ENCODE data around the gene GLCE. TPM values are rescaled to one million over a fixed set of nuclear protein-coding genes. Genes with fewer than 3 reads are reported as not detected.

The GLCE gene
- total RNA-seq, 3 donors from 2014 or later (not counting 1 experiment from before 2014, with no cell fraction given), result 2.0 to 4.5 (median 3.4) TPM

DNA sequence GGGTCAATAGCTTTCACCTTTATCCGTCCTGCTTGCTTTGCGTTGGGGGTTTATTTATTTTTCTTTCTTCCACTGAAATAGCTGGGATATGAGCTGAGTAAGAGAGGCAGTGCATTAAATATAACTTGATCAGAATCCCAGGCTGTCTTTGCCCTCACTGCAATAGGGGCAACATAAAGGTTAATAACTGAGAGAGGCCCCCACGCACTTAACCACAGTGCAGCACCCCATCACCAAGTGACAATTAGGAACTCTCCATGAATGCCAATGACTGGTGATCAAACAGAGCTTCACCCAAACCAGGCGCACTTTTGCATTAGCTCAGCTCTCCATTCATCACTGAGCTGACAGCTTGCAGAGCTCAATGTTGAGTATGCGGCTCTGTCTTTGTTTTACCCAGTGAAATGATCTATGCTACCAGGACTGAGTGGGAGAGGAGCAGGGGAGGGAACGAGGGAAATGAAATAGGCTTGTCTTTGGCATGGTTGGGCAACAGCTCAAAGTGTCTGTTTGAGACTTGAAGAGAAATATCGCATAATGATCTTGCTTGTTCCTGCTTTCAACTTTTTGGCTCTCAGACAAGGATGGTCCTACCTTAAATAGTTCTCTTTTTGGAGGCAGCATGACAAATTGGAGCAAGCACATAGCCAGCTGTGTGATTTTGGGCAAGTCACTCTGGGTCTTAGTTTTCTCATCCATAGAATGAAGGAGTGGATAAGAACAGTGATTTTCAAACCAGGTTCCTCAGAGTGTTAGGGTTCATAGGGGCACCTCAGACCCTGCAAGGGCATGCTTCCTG is 14.5 kb upstream of the GLCE start:
- H3K27me3 Mint-ChIP-seq (ENCODE audit: low read depth in 2 of 2), result peaks cover 42 to 64% of the 10 kb centered on the region in 2 donors

GRCh38 chr15:69146724-69147435 is 13.6 kb upstream of the GLCE start:
- H3K27me3 ChIP-seq (ENCODE audit: control insufficient read depth, insufficient read depth, low read length), result peaks cover 4% of the 10 kb centered on the region
- 92% methylated on average over 9 of the region's 9 CpGs for WGBS (ENCODE audit: insufficient coverage)
- intact Hi-C loops (cut with micrococcal nuclease), result no loop called here

More for the DNA sequence above, 14.5 kb upstream of the GLCE start:
- peaks cover 4% of the 10 kb centered on the region for H3K27me3 ChIP-seq (ENCODE audit: control insufficient read depth, insufficient read depth, low read length)
- ATAC-seq, result no peak
- H3K36me3 ChIP-seq (ENCODE audit: control insufficient read depth, insufficient read depth, low read length), result no peaks in the 10 kb centered on the region
- H3K9me3 ChIP-seq (ENCODE audit: control insufficient read depth, insufficient read depth, low read length), result no peaks in the 10 kb centered on the region
- H3K9me3 Mint-ChIP-seq, result no peaks in the 10 kb centered on the region
- DNase-seq, result no peak
- TF ChIP-seq, protein P1, sequence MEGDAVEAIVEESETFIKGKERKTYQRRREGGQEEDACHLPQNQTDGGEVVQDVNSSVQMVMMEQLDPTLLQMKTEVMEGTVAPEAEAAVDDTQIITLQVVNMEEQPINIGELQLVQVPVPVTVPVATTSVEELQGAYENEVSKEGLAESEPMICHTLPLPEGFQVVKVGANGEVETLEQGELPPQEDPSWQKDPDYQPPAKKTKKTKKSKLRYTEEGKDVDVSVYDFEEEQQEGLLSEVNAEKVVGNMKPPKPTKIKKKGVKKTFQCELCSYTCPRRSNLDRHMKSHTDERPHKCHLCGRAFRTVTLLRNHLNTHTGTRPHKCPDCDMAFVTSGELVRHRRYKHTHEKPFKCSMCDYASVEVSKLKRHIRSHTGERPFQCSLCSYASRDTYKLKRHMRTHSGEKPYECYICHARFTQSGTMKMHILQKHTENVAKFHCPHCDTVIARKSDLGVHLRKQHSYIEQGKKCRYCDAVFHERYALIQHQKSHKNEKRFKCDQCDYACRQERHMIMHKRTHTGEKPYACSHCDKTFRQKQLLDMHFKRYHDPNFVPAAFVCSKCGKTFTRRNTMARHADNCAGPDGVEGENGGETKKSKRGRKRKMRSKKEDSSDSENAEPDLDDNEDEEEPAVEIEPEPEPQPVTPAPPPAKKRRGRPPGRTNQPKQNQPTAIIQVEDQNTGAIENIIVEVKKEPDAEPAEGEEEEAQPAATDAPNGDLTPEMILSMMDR (IDR thresholded peaks at IDR 0.05), result no peak
- H3K4me1 Mint-ChIP-seq, result no peaks in the 10 kb centered on the region
- WGBS (ENCODE audit: insufficient coverage), result 80% methylated on average over 7 of the region's 7 CpGs
- no peaks in the 10 kb centered on the region for H3K36me3 Mint-ChIP-seq
- intact Hi-C loops (cut with micrococcal nuclease), result no loop called here
- H3K27ac Mint-ChIP-seq, result no peak overlapping the region
- no peak overlapping the region for H3K4me3 ChIP-seq (ENCODE audit: low read length)
- no peak overlapping the region for H3K4me3 Mint-ChIP-seq
- no peaks in the 10 kb centered on the region for H3K4me1 ChIP-seq (ENCODE audit: control insufficient read depth, insufficient read depth, low read length)
- H3K27ac ChIP-seq (ENCODE audit: low read length), result no peak overlapping the region

DNA sequence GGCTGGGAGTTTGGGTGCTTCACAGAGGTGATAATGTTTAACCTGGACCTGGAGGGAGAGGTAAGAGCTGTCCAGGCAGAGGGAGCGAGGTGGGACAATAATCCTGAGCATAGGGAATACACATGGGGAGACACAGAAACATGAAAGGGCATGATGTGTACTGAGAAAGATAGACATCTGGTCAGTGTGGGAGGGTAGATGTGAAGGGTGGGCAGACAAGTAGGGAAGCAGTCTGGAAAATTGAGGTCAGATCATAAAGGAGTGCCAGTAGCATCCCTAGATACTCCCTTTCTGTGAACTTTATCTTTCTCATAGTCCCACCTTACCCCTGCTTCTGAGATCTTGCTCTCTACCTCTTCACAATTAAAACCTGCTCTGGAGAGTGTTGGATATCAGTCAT is 12.0 kb upstream of the GLCE start:
- intact Hi-C loops (cut with micrococcal nuclease), result no loop called here
- TF ChIP-seq, protein P1 (IDR thresholded peaks at IDR 0.05), result no peak
- 100% methylated on average over 1 of the region's 1 CpG for WGBS (ENCODE audit: insufficient coverage)

More at GRCh38 chr15:69146724-69147435, 13.6 kb upstream of the GLCE start:
- Mint-ChIP-seq H3K4me3 (no peak overlapping the region), H3K27ac (no peak overlapping the region), H3K36me3 (no peaks in the 10 kb centered on the region), H3K4me1 (no peaks in the 10 kb centered on the region), H3K9me3 (no peaks in the 10 kb centered on the region), H3K27me3 (ENCODE audit: low read depth in 2 of 2) (peaks cover 42 to 68% of the 10 kb centered on the region in 2 donors)
- DNase-seq, result no peak
- Histone ChIP-seq H3K27ac (ENCODE audit: low read length) (no peak overlapping the region), H3K4me3 (ENCODE audit: low read length) (no peak overlapping the region), H3K4me1 (ENCODE audit: control insufficient read depth, insufficient read depth, low read length) (no peaks in the 10 kb centered on the region), H3K36me3 (ENCODE audit: control insufficient read depth, insufficient read depth, low read length) (no peaks in the 10 kb centered on the region), H3K9me3 (ENCODE audit: control insufficient read depth, insufficient read depth, low read length) (no peaks in the 10 kb centered on the region)
- TF ChIP-seq, protein P1 (IDR thresholded peaks at IDR 0.05), result no peak
- ATAC-seq, result no peak

More for the DNA sequence above, 12.0 kb upstream of the GLCE start:
- H3K4me1 Mint-ChIP-seq, result no peaks in the 10 kb centered on the region
- H3K9me3 Mint-ChIP-seq, result no peaks in the 10 kb centered on the region
- no peak overlapping the region for H3K27ac ChIP-seq (ENCODE audit: low read length)
- no peak overlapping the region for H3K27ac Mint-ChIP-seq
- H3K36me3 Mint-ChIP-seq, result no peaks in the 10 kb centered on the region
- H3K27me3 ChIP-seq (ENCODE audit: control insufficient read depth, insufficient read depth, low read length), result peaks cover 4% of the 10 kb centered on the region
- DNase-seq, result no peak
- ATAC-seq, result no peak
- H3K4me3 Mint-ChIP-seq, result no peak overlapping the region
- H3K9me3 ChIP-seq (ENCODE audit: control insufficient read depth, insufficient read depth, low read length), result no peaks in the 10 kb centered on the region
- H3K4me3 ChIP-seq (ENCODE audit: low read length), result no peak overlapping the region
- no peaks in the 10 kb centered on the region for H3K4me1 ChIP-seq (ENCODE audit: control insufficient read depth, insufficient read depth, low read length)
- peaks cover 39 to 76% of the 10 kb centered on the region in 2 donors for H3K27me3 Mint-ChIP-seq (ENCODE audit: low read depth in 2 of 2)
- no peaks in the 10 kb centered on the region for H3K36me3 ChIP-seq (ENCODE audit: control insufficient read depth, insufficient read depth, low read length)

All from natural killer cell (primary cell).